ENCODE results near the gene FEN1. TPM values are rescaled to one million over a fixed set of nuclear protein-coding genes. Genes with fewer than 3 reads are reported as not detected.

Gene FEN1
- total RNA-seq, 2 experiments from 2014 or later = 141 to 150 TPM

DNA sequence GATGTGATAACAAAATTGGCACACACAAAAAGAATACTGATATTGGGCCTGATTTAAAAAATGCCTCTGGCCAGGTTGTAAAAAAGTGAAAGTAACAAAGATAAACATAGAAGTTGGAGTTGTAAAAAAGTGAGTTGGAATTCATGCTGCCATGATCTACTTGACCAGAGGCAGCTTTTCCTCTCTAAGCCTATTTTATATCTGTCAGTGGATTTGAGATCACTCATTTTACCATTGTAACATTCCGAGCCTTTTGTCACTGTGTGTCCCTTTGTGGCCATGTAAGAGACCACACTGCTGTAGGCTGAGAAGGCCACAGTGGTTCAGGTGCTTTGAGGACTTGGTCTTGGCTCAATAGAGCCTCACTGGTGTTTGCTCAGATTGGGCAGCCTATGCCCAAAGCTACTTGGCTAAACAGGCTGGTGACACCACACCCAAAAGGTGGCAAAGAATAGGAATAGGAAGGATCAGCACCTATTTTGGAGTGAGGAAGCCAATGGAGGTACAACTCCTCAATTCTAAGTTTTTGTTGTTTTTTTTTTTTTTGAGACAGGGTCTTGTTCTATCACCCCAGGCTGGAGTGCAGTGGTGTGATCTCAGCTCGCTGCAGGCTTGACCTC is 7.1 kb downstream of the FEN1 start:
- CTCF ChIA-PET = interaction anchor here (4.6 to 13.1 kb wide), 2 partner anchors 14 to 308 kb away, joined by 37 to 173 read pairs; partner anchors contain the start of gene FADS1
- Mint-ChIP-seq H3K27ac (peak overlapping the region; percentile 7), H3K36me3 (peaks cover 48% of the 10 kb centered on the region), H3K4me3 (no peak overlapping the region), H3K27me3 (no peaks in the 10 kb centered on the region), H3K4me1 (peaks cover 38% of the 10 kb centered on the region), H3K9me3 (ENCODE audit: low read depth) (no peaks in the 10 kb centered on the region)
- DNase-seq (no peak), ATAC-seq (no peak)

DNA sequence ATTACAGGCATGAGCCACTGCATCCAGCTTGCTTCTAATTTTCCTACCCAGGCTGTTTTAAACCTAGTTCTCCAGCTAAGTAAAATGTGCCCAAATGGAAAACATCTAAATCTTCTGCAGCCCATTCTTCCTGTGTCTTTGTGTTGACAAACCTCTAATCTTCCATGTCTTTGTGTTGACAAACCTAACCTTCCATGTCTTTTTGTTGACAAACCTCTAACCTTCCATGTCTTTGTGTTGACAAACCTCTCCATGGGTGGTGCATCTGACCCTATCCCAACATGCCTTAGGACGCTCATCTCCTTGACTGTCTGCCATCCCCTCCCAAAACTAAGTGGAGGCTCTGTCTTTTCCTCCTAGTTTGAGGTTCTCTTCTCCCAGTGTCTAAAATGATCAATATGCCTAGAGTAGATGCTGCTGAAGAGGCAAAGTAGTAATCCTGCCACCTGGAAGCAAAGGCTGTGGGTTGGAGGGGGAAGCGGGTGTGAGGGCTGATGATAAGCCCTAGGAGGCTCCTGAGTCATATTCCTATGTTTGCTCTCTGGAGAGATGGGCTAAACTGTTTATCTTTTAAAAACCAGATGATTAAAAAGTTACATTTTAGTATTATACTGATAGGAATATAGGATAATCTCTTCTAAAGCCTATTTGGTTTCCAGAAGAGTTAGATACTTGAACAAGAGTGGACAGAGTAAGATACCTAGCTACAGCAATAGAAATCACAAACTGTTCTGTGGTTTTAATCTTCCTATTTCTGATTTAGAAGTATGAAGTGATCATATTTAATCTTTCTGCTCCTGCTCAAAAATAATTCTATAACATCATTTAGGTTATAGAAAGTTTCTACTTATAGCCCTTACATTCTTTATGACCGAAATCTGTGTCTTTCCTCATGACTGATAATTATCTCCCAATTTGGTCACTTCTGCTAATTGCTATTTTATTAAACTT is 7.9 kb downstream of the FEN1 start:
- no peaks in the 10 kb centered on the region for H3K9me3 Mint-ChIP-seq (ENCODE audit: low read depth)
- ATAC-seq = no peak

DNA sequence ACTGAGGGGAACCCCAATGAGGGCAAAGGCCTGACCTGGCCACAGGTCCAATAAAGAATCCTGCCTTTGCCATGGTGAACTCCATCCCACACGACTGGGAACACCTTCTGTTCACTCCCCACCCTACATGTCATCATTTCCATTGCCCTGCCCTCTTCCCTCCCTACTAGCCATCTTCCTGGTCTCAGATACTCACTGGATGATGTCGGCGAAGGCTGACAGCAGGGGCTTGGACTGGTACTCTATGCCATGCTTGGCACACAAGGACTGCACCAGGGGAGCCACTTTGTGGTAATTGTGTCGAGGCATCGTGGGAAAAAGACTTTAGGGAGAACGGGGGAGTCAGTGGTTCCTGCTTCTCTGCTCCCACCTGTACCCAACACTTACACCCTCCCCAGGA is 9.9 kb downstream of the FEN1 start:
- Mint-ChIP-seq H3K4me3 (no peak overlapping the region), H3K4me1 (peaks cover 11% of the 10 kb centered on the region), H3K27ac (no peak overlapping the region), H3K27me3 (no peaks in the 10 kb centered on the region), H3K9me3 (ENCODE audit: low read depth) (no peaks in the 10 kb centered on the region), H3K36me3 (peaks cover 32% of the 10 kb centered on the region)
- no peak for DNase-seq
- CTCF ChIA-PET = interaction anchor here (1.7 to 13.1 kb wide), 2 partner anchors 10 to 11 kb away, joined by 6 to 173 read pairs; partner anchors contain the start of genes FADS1, FEN1 and TMEM258
- no peak for ATAC-seq

More for the DNA sequence above, 7.9 kb downstream of the FEN1 start:
- peaks cover 43% of the 10 kb centered on the region for H3K36me3 Mint-ChIP-seq
- H3K27ac Mint-ChIP-seq = no peak overlapping the region
- no peak overlapping the region for H3K4me3 Mint-ChIP-seq
- H3K27me3 Mint-ChIP-seq = no peaks in the 10 kb centered on the region
- peaks cover 31% of the 10 kb centered on the region for H3K4me1 Mint-ChIP-seq
- no peak for DNase-seq
- CTCF ChIA-PET = interaction anchor here (1.1 to 13.1 kb wide), 4 partner anchors 8 to 308 kb away, joined by 3 to 173 read pairs (median 22); partner anchors contain the start of genes FADS1, FEN1 and TMEM258

DNA sequence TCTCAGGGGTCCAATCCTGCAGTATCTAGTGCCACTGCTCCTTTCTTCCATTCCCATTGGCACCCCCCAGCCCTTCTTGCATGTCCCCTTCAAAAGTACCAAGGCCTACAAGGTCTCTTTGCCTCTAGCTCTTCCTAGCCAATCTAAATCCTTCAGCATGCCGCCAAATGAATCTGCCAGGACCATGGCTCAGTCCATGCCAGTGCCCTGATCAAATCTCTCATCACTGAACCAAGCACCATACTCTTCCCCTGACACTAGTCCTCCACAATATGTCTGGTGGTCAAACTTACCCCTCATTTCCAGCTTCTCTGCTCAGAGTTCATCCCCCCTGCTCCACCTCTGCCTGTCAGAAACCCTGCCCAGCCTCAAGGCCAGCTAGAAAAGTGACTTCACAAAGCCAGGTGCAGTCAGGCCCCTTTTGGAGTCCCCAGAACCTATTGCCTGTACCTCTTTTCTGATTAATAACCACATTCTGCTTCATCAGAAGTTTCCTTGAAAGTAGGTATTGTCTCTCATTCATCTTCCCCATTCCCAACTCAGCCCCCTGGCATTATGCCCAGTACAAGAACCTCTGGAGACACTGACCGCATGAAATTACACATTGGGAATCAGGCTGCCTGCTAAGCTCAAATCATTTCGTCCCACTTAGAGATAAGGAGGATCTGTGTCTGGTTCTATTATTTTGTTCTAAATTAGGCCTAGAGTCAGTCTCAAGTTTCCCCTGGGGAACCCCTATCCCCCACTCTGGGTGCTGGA is 11.4 kb downstream of the FEN1 start:
- CTCF ChIA-PET = no interaction called here

DNA sequence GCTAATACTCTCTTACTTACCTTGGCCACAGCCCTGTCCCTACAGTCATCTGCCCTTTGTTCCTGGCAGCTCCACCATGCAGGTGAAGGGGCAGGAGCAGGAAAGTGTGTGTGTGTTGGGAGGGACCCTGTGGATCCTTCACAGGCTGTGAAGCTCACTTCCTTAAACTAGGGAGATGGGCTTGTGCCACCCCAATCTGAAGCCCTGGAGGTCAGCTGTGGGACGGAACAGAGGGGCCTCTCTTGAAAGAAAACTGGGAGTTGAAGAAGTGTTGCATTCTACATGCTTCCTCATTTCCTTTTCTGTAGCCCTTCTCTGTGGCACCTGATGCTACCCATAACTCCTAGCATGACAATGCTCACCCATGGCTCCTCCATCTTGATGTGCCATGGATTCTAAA is 12.4 kb downstream of the FEN1 start:
- ATAC-seq = no peak
- Mint-ChIP-seq H3K36me3 (peaks cover 26% of the 10 kb centered on the region), H3K9me3 (ENCODE audit: low read depth) (no peaks in the 10 kb centered on the region), H3K27me3 (no peaks in the 10 kb centered on the region), H3K4me3 (no peak overlapping the region), H3K4me1 (peaks cover 3% of the 10 kb centered on the region), H3K27ac (no peak overlapping the region)
- DNase-seq = no peak
- CTCF ChIA-PET = interaction anchor here (0.7 to 1.4 kb wide), 4 partner anchors 8 to 11 kb away, joined by 3 to 7 read pairs (median 4); no protein-coding TSS in a partner anchor

More for the DNA sequence above, 11.4 kb downstream of the FEN1 start:
- ATAC-seq = no peak
- Mint-ChIP-seq H3K4me1 (peaks cover 8% of the 10 kb centered on the region), H3K4me3 (no peak overlapping the region), H3K27me3 (no peaks in the 10 kb centered on the region), H3K27ac (no peak overlapping the region), H3K36me3 (peaks cover 27% of the 10 kb centered on the region), H3K9me3 (ENCODE audit: low read depth) (no peaks in the 10 kb centered on the region)
- no peak for DNase-seq

DNA sequence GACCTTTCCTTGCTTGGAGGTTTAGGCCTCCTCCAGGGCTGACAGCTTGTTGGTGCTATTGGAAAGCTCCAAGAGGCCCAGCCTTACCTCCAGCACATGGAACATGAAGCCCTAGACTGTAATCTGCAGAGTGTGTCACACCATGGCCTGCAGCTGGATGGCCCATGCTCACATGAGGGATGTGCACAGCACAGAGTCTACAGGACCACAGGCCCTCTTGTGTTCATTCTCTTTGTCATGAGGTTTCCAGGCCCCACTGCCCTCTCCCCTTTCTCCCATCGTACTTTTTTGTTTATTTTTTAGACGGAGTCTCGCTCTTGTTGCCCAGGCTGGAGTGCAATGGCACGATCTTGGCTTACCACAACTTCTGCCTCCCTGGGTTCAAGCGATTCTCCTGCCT is 14.1 kb downstream of the FEN1 start:
- DNase-seq (no peak), ATAC-seq (no peak)
- Mint-ChIP-seq H3K27ac (no peak overlapping the region), H3K9me3 (ENCODE audit: low read depth) (no peaks in the 10 kb centered on the region), H3K36me3 (peaks cover 28% of the 10 kb centered on the region), H3K27me3 (no peaks in the 10 kb centered on the region), H3K4me1 (no peaks in the 10 kb centered on the region), H3K4me3 (no peak overlapping the region)
- CTCF ChIA-PET = interaction anchor here (0.9 to 2.1 kb wide), 3 partner anchors 9 to 275 kb away, joined by 3 to 12 read pairs (median 6); no protein-coding TSS in a partner anchor

DNA sequence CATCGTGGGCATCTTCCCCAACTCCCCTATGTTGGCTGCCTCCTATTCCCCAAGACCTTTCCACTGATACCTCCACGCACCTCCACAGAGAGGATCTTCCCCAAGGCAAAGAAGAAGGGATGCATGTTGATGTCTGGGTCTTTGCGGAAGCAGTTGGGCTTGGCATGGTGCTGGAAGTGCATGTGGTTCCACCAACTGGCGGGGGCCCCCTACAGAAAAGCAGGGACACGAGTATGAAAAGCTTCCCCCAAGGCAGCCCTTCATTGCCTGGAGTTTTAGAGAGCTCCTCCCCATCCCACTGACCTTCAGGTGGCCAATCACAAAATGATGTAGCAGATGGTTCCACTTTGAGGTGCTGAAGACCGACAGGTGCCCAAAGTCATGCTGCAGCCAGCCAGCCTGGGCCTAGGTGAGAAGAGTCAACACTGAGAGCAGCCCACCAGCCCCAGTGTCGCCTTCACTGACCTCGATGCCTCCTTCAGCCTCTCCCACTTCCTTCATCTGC is 18.0 kb downstream of the FEN1 start:
- CTCF ChIA-PET = interaction anchor here (2.1 to 10.5 kb wide), 2 partner anchors 14 to 87 kb away, joined by 5 to 173 read pairs; partner anchors contain the start of genes FEN1 and TMEM258
- ATAC-seq = no peak
- H3K27ac Mint-ChIP-seq = no peak overlapping the region
- no peaks in the 10 kb centered on the region for H3K9me3 Mint-ChIP-seq (ENCODE audit: low read depth)
- DNase-seq = no peak
- no peaks in the 10 kb centered on the region for H3K27me3 Mint-ChIP-seq
- peaks cover 35% of the 10 kb centered on the region for H3K36me3 Mint-ChIP-seq
- no peak overlapping the region for H3K4me3 Mint-ChIP-seq
- peaks cover 5% of the 10 kb centered on the region for H3K4me1 Mint-ChIP-seq

DNA sequence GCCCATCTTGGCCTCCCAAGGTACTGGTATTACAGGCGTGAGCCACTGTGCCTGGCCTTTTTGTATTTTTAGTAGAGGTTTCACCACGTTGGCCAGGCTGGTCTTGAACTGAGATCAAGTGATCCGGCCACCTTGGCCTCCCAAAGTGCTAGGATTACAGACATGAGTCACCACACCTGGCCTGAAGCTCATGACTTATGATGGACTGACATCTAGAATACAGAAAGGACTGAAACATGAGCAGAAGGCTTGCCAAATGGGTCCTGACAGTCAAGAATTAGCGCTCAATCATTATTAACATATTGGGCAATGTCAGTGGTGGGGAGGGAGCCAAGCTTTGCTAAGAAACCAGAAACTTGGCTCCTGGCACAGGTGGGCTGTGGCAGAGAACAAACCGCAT is 19.1 kb downstream of the FEN1 start:
- Mint-ChIP-seq H3K36me3 (peaks cover 41% of the 10 kb centered on the region), H3K4me1 (peaks cover 8% of the 10 kb centered on the region), H3K4me3 (no peak overlapping the region), H3K27me3 (no peaks in the 10 kb centered on the region), H3K27ac (no peak overlapping the region), H3K9me3 (ENCODE audit: low read depth) (no peaks in the 10 kb centered on the region)
- ATAC-seq (no peak), DNase-seq (no peak)
- CTCF ChIA-PET = interaction anchor here (1.1 to 10.5 kb wide), 4 partner anchors 15 to 86 kb away, joined by 3 to 173 read pairs (median 4); partner anchors contain the start of genes FADS2, FEN1 and TMEM258

DNA sequence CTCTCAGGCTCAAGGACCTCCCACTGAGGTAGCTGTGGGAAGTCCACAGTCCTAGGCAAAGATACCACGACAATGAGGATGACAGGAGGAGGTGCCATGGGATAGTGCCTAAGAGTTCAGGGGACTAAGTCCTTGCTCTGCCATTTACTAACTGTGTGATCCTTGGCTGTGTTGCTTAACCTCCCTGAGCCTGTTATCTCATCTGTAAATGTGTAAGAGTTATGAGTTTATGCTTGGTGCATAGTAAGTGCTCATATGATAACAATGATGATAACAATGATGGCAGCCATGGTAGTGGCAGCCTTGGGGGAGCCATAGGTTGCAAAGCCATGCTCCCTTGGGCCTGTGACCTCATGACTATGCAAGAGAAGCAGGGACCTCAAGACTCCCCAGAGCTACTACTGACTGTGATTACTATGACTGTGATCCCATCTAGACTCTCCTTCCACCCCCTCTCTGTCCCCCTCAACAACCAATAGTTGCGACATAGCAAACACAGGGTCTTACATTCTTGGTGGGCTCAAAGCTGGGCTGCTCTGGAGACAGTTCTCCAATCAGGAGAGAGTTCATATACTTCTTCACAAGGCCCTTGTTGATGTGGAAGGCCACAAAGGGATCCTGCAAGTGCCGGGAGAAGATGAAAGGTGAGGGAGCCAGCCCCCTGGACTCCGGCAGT is 20.2 kb downstream of the FEN1 start:
- CTCF ChIA-PET = interaction anchor here (1.1 to 10.5 kb wide), 6 partner anchors 16 to 269 kb away, joined by 3 to 173 read pairs (median 6); partner anchors contain the start of genes FADS2, FEN1 and TMEM258
- Mint-ChIP-seq H3K4me3 (no peak overlapping the region), H3K27ac (no peak overlapping the region), H3K36me3 (peaks cover 34% of the 10 kb centered on the region), H3K4me1 (peaks cover 11% of the 10 kb centered on the region), H3K27me3 (peaks cover 8% of the 10 kb centered on the region), H3K9me3 (ENCODE audit: low read depth) (no peaks in the 10 kb centered on the region)
- DNase-seq = no peak
- ATAC-seq = no peak

DNA sequence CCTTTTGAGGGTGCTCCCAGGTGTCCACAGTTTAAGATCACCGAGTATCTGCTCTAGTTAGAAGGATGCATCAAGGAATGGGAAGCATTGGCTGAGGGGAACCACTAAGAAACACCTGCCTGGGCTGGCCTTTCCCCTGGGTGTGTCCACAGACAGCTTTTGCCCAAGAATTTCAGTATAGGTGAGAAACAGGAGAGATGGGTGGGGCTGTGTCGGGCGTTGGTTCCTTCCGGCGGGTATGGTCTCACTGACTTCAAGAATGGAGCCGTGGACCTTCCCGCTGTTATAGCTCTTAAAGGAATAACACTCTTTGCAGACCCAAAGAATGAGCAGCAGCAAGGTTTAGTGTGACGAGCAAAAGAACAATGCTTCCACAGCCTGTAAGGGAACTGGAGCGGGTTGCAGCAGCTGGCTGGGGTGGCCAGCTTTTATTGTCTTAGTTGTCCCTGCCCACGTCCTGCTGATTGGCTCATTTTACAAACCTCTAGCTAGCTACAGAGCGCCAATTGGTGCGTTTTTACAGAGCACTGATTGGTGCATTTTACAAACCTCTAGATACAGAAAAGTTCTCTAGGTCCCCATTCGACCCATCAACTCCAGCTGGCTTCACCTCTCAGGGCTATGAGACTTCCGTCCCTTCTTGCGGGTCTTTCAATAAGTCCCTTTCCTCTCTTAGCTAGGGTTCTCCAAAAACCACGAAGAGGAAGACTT is 21.7 kb downstream of the FEN1 start:
- Mint-ChIP-seq H3K9me3 (ENCODE audit: low read depth) (no peaks in the 10 kb centered on the region), H3K27me3 (peaks cover 15% of the 10 kb centered on the region), H3K4me1 (peaks cover 11% of the 10 kb centered on the region), H3K36me3 (peaks cover 33% of the 10 kb centered on the region), H3K27ac (peak overlapping the region; percentile 78), H3K4me3 (peak overlapping the region; percentile 92)
- ATAC-seq (no peak), DNase-seq (peak; percentile 54)
- CTCF ChIA-PET = interaction anchor here (1.0 to 10.5 kb wide), 9 partner anchors 9 to 516 kb away, joined by 3 to 173 read pairs (median 5); partner anchors contain the start of genes FADS2, FEN1 and TMEM258

DNA sequence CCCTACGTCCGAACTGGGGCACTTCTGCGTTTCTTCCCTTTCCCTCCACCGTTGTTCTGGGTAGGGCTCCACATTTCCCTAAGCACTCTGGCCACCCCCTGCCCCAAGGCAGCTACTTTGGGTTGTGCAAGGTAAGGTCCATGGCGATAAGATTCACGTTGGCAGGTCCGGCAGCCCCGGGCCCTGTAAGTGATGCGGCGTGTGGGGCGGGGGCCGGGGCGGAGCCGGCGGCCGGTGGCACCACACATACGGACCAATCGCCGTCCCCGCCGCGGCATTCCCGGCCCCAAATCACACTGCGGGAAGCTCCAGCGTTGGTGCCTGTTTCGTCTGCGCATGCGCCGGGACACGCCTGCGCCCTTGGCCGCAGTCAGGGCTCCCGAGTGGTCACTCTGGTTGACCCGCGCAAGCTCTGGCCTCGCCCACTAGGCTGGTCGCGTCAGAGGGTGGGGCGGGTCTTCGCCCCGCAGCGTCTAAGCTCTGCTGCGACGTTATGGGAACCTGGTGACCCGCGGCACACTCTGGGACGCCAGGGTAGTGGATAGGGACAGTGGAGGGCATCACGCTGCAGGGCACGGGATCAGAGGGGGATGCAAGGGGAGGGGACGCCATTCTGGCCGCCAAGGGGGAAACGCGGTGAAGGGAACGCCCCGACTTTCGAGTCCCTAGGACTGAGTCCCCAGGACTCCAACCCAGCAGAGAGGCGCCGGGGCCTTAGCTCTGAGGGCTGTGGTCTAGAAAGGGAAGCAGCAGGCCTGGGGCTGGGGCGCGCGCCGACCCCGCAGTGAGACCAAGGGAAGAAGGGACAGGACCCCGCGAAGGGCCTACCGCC is 22.5 kb downstream of the FEN1 start:
- H3K9me3 Mint-ChIP-seq (ENCODE audit: low read depth) = no peaks in the 10 kb centered on the region
- H3K4me1 Mint-ChIP-seq = peaks cover 11% of the 10 kb centered on the region
- H3K27ac Mint-ChIP-seq = peak overlapping the region; percentile 90
- DNase-seq (peak; percentile 74), ATAC-seq (peak; percentile 43)
- H3K4me3 Mint-ChIP-seq = peak overlapping the region; percentile 92
- H3K36me3 Mint-ChIP-seq = peaks cover 27% of the 10 kb centered on the region
- CTCF ChIA-PET = interaction anchor here (1.0 to 10.5 kb wide), 14 partner anchors 9 to 515 kb away, joined by 3 to 173 read pairs (median 4); partner anchors contain the start of genes FADS2, FEN1 and TMEM258
- peaks cover 15% of the 10 kb centered on the region for H3K27me3 Mint-ChIP-seq

All from activated CD8-positive, alpha-beta memory T cell treated with anti-CD3 and anti-CD28 coated beads, Interleukin-2, amount 10 ng/mL, durations not matched to agents 7 days and 5 days (primary cell).